Endodermal cell (in vitro differentiated cells): ENCODE data around the gene MYOM1. TPM values are rescaled to one million over a fixed set of nuclear protein-coding genes. Genes with fewer than 3 reads are reported as not detected.

Experiments used
- DNase-seq: peaks from one replicate; pipeline ENCODE4 v3.0.0-alpha.2; 2017
- H3K27ac ChIP-seq: 2 replicates; pipeline ENCODE4 v1.5.1; 2013; ENCODE audit warnings: mild to moderate bottlenecking, low read depth, low read length, moderate library complexity
- H3K27me3 ChIP-seq: 2 replicates; pipeline ENCODE4 v1.6.1; 2013; ENCODE audit warnings: mild to moderate bottlenecking, low read length, moderate library complexity; ENCODE audit not compliant: insufficient read depth, control insufficient read depth, poor library complexity, severe bottlenecking
- H3K36me3 ChIP-seq: 2 replicates; pipeline ENCODE4 v1.7.0; 2013; ENCODE audit warnings: mild to moderate bottlenecking, low read length, moderate library complexity; ENCODE audit not compliant: control insufficient read depth, insufficient read depth
- H3K4me1 ChIP-seq: one replicate; pipeline ENCODE4 v1.7.0; 2013; ENCODE audit warnings: low read length; ENCODE audit not compliant: control insufficient read depth, insufficient read depth
- H3K4me3 ChIP-seq: 2 replicates; pipeline ENCODE4 v1.5.1; 2013; ENCODE audit warnings: mild to moderate bottlenecking, low read length, moderate library complexity
- H3K9ac ChIP-seq: 2 replicates; pipeline ENCODE4 v1.6.1; 2013; ENCODE audit warnings: mild to moderate bottlenecking, low read length, moderate library complexity; ENCODE audit not compliant: poor library complexity, severe bottlenecking; ENCODE audit errors: extremely low read depth
- H3K9me3 ChIP-seq: 2 replicates; pipeline ENCODE4 v1.6.1; 2013; ENCODE audit warnings: mild to moderate bottlenecking, low read length, moderate library complexity; ENCODE audit not compliant: control insufficient read depth
- H3K27ac Mint-ChIP-seq: 2 replicates; pipeline ENCODE4 v1.8.0; 2020; ENCODE audit warnings: mixed read lengths
- H3K27me3 Mint-ChIP-seq: 2 replicates; pipeline ENCODE4 v1.8.0; 2021; ENCODE audit warnings: mild to moderate bottlenecking, mixed read lengths; ENCODE audit not compliant: insufficient read depth
- H3K36me3 Mint-ChIP-seq: 2 replicates; pipeline ENCODE4 v1.8.0; 2020; ENCODE audit warnings: low read depth, mixed read lengths
- H3K4me1 Mint-ChIP-seq: 2 replicates; pipeline ENCODE4 v1.8.0; 2020; ENCODE audit warnings: mixed read lengths
- H3K4me3 Mint-ChIP-seq: 2 replicates; pipeline ENCODE4 v1.8.0; 2020; ENCODE audit warnings: mild to moderate bottlenecking, moderate library complexity, mixed read lengths
- H3K9me3 Mint-ChIP-seq: 2 replicates; pipeline ENCODE4 v1.8.0; 2020; ENCODE audit warnings: mild to moderate bottlenecking, mixed read lengths
- WGBS, 2 experiments: methylation state at CpG; one replicate each; pipeline versions ENCODE4 v1.1.5 to v1.1.7; 2013; ENCODE audit warnings: missing lambda C conversion rate in 2 of 2, mixed read lengths in 1 of 2; ENCODE audit not compliant: insufficient coverage in 1 of 2, insufficient read length in 1 of 2; 5-methylcytosine and 5-hydroxymethylcytosine counted together
- total RNA-seq, 2 donors: library from RNA; stranded (reverse); fragmentation: NEBNext Ultra II Directional in 1 of 2; extraction: Animal tissue kit (Norgen Biotek cat#: 25700) in 1 of 2; gene quantifications; 2 replicates in 1 of 2; 3 replicates in 1 of 2; pipeline ENCODE4 v1.2.1, GENCODE V29; 2021
- TF ChIP-seq, protein P1 (sequence below): fragments of 200-600 bp; sonication (generic); conservative IDR thresholded peaks from 2 replicates; pipeline ENCODE4 v1.5.0; 2021; ENCODE audit warnings: antibody characterized with exemption, mild to moderate bottlenecking

MYOM1 gene
- total RNA-seq, 2 donors from 2014 or later, result 0.49 to 0.88 TPM

DNA sequence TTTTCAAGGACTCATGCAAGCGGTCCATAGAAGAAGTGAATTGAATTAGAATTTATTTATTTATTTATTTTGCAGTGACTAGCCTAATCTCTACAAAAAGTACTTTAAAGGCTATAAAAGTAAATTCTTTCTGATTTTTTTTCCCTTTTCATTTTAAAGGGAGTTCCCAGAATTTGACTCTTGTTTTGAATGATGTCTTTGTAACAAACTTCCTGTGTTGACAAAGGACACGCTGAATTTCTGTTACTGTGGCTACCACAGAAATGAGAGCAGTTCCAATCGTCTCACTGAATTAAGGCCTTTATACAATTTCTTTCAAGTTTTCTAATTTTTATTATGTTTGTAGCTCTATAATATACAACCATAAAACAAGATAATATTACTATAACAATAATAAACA is 160.5 kb downstream of the MYOM1 start:
- DNase-seq, result no peak
- peaks cover under 1% of the 10 kb centered on the region for H3K36me3 Mint-ChIP-seq
- peaks cover 18% of the 10 kb centered on the region for H3K4me1 Mint-ChIP-seq
- 87% methylated on average over 3 of the region's 3 CpGs; no CpG with 5 or more reads in 1 of the 2 experiments for WGBS, 2 experiments
- H3K9me3 Mint-ChIP-seq, result peaks cover 2% of the 10 kb centered on the region
- H3K27ac ChIP-seq, result no peak overlapping the region
- no peak overlapping the region for H3K4me3 Mint-ChIP-seq
- TF ChIP-seq, protein P1, sequence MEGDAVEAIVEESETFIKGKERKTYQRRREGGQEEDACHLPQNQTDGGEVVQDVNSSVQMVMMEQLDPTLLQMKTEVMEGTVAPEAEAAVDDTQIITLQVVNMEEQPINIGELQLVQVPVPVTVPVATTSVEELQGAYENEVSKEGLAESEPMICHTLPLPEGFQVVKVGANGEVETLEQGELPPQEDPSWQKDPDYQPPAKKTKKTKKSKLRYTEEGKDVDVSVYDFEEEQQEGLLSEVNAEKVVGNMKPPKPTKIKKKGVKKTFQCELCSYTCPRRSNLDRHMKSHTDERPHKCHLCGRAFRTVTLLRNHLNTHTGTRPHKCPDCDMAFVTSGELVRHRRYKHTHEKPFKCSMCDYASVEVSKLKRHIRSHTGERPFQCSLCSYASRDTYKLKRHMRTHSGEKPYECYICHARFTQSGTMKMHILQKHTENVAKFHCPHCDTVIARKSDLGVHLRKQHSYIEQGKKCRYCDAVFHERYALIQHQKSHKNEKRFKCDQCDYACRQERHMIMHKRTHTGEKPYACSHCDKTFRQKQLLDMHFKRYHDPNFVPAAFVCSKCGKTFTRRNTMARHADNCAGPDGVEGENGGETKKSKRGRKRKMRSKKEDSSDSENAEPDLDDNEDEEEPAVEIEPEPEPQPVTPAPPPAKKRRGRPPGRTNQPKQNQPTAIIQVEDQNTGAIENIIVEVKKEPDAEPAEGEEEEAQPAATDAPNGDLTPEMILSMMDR, result no peak
- no peaks in the 10 kb centered on the region for H3K9me3 ChIP-seq
- H3K9ac ChIP-seq, result no peak overlapping the region
- H3K27ac Mint-ChIP-seq, result no peak overlapping the region
- peaks cover 3% of the 10 kb centered on the region for H3K4me1 ChIP-seq
- no peaks in the 10 kb centered on the region for H3K27me3 ChIP-seq
- H3K36me3 ChIP-seq, result no peaks in the 10 kb centered on the region
- no peak overlapping the region for H3K4me3 ChIP-seq
- H3K27me3 Mint-ChIP-seq, result no peaks in the 10 kb centered on the region

DNA sequence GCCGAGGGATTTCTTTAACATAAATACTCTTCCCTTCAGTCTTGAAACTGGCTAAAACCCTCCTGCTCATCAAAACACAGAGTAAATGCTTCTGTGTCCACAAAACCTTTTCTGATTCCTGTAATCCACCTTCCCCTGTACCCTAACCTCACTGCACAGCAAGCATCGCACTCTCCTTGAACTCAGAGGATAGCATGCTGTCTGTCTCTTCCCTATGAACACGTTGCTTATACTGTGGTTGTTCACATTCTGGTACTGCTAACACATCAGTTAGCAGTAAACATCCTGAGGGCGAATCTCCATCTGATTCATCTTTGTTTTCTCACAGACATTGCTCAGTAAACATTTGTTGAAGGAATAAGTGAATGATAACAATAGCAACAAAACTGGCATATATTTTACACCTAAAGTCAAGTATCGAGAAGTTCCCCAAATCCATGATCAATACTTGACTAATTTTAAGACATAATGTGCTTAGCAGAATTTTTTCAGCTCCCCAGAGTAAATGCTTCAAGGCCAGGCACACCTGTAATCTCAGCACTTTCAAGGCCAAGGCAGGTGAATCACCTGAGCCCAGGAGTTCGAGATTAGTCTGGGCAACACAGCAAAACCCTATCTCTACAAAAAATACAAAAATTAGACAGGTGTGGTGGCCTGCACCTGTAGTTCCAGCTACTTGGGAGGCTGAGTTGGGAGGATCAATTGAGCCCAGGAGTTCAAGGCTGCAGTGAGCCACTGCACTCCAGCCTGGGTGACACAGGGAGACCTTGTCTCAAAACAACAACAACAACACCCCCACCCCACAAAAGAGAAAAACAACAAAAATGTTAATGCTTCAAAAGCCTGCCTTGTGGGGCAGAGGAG is 161.2 kb downstream of the MYOM1 start:
- Histone ChIP-seq H3K36me3 (no peaks in the 10 kb centered on the region), H3K27me3 (no peaks in the 10 kb centered on the region), H3K9me3 (peaks cover 1% of the 10 kb centered on the region), H3K9ac (no peak overlapping the region), H3K4me3 (no peak overlapping the region), H3K4me1 (peaks cover 3% of the 10 kb centered on the region), H3K27ac (no peak overlapping the region)
- DNase-seq, result peak; percentile 32
- Mint-ChIP-seq H3K4me3 (no peak overlapping the region), H3K36me3 (peaks cover 2% of the 10 kb centered on the region), H3K4me1 (peaks cover 18% of the 10 kb centered on the region), H3K27ac (no peak overlapping the region), H3K9me3 (peaks cover 5% of the 10 kb centered on the region), H3K27me3 (no peaks in the 10 kb centered on the region)
- TF ChIP-seq, protein P1, result no peak
- WGBS, 2 experiments, result 89 to 96% methylated on average over 4 to 6 of the region's 6 CpGs

- Mint-ChIP-seq H3K9me3 (peaks cover 13% of the 10 kb centered on the region), H3K4me3 (no peak overlapping the region), H3K4me1 (peaks cover 12% of the 10 kb centered on the region), H3K36me3 (peaks cover 2% of the 10 kb centered on the region), H3K27ac (no peak overlapping the region), H3K27me3 (peaks cover 3% of the 10 kb centered on the region)
- DNase-seq, result no peak
- H3K9me3 ChIP-seq, result peaks cover 12% of the 10 kb centered on the region
- 92 to 95% methylated on average over 4 of the region's 4 CpGs for WGBS, 2 experiments
- H3K27me3 ChIP-seq, result no peaks in the 10 kb centered on the region
- H3K9ac ChIP-seq, result no peak overlapping the region
- no peak overlapping the region for H3K27ac ChIP-seq
- H3K4me1 ChIP-seq, result peaks cover 3% of the 10 kb centered on the region
- no peaks in the 10 kb centered on the region for H3K36me3 ChIP-seq
- TF ChIP-seq, protein P1, result no peak
- no peak overlapping the region for H3K4me3 ChIP-seq
Observed at GRCh38 chr18:3057526-3057925, 162.2 kb downstream of the MYOM1 start.
